Mucosa of gallbladder (tissue), 1 donor: Measurements from ENCODE around the gene NUTM2A. TPM values are rescaled to one million over a fixed set of nuclear protein-coding genes. Genes with fewer than 3 reads are reported as not detected.
"Not testable (repeated sequence)": the region's sequence is repeated elsewhere in the genome, so short reads cannot be mapped to it uniquely, and the experiment has no call there.

ENCODE experiments used
- DNase-seq: peaks from one replicate; pipeline ENCODE4 v3.0.0-alpha.2; 2020; ENCODE audit warnings: low spot score
- total RNA-seq: library from RNA; stranded (reverse); gene quantifications from one replicate; pipeline ENCODE4 v1.2.1, GENCODE V29; 2021
- donor health status: DM: no; HTN: no; CAD: no.

NUTM2A gene, protein sequence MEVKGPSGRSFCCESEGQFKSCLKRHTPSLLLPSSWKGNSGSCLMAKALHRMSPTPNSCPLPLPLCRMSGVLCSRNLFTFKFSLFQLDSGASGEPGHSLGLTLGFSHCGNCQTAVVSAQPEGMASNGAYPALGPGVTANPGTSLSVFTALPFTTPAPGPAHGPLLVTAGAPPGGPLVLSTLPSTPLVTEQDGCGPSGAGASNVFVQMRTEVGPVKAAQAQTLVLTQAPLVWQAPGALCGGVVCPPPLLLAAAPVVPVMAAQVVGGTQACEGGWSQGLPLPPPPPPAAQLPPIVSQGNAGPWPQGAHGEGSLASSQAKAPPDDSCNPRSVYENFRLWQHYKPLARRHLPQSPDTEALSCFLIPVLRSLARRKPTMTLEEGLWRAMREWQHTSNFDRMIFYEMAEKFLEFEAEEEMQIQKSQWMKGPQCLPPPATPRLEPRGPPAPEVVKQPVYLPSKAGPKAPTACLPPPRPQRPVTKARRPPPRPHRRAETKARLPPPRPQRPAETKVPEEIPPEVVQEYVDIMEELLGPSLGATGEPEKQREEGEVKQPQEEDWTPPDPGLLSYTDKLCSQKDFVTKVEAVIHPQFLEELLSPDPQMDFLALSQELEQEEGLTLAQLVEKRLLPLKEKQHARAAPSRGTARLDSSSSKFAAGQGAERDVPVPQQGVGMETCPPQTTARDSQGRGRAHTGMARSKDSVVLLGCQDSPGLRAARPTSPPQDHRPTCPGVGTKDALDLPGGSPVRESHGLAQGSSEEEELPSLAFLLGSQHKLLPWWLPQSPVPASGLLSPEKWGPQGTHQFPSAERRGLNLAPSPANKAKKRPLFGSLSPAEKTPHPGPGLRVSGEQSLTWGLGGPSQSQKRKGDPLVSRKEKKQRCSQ
- total RNA-seq = 0.58 TPM

DNA sequence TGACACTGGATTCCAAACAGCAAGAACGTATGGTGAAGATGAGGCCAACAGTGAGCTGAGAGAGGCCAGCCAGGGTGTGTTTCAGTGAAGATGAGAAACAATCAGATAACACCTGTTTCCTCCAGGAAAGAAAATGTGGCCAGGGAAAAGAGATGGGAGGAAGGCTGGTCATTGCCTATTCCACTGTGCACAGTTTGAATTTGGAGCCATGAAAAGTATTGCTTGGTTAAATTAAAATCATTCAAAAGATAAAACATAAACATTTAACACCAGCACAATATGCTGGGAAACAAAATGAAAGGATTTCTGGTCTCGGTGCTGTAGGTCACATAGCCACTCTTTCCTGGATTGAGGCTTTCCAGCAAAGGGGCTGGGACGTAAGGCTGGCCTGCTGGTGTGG, at the start of gene NUTM2A:
Gene NUTM2A, plus strand, starts transcription at position 301 of the 400 bp plus-strand sequence. CDS start 383 bp downstream, outside the sequence.
- not testable (repeated sequence) for DNase-seq

- DNase-seq = not testable (repeated sequence)
These were observed 47.7 kb upstream of the NUTM2A start for GRCh38 chr10:87177587-87177986.

GRCh38 chr10:87184421-87184820, 40.8 kb upstream of the NUTM2A start:
- not testable (repeated sequence) for DNase-seq

DNA sequence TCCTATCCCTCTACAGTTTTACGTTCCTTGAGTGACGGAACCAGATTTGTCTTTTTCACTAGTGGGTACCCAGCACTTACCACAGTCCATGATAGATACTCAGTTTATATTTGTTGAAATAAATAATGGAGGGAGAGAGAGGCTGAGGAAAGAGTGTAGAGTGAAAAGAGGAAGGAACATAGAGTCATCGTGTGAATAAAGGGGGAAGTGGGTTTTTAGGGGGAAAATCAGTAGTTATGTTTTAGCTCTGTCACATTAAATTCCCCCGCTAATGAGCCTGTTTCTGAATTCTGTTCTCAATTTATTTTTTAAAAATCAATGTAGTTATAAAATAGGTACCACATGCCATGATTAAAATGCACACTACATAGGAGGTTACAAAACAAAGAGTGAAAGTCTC, 39.2 kb upstream of the NUTM2A start:
- not testable (repeated sequence) for DNase-seq

DNA sequence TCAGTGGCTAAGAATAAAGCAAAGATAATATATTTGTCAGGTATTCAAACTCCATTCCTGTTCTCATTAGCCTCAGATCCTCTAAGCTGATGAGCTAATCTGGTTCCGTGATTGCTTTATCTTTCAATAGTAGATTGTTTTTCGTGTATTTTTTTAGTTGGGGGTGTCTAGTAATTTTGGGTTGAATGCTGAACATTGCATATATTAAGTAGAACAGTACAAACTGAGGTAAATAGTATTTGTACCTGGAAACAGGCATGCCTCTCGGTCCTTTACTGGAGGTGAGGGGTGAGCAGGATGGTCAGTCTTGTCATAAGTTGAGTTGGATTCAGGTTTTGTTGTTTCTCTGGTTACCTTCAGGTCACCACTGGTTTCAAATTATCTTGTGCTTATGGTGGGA, 37.7 kb upstream of the NUTM2A start:
- not testable (repeated sequence) for DNase-seq

- DNase-seq = not testable (repeated sequence)
These were observed 33.4 kb upstream of the NUTM2A start for GRCh38 chr10:87191841-87192240.

DNA sequence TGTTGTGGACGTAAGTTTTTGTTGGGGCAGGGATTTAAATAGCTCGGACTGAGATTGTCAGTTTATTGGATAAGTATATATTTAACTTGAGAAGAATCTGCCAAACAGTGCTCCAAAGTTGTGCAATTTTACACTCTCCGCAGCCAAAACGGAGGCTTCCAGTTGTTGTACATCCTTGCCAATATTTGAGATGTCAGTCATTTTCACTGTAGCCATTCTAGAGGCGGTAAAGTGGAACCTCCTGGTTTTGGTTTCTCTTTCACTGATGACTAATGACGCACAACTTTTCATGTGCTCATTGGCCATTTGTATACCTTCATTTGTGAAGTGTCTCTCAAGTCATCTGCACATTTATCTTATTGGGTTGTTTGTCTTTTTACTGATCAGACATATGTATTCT, 24.3 kb upstream of the NUTM2A start:
- peak; percentile 19 for DNase-seq

GRCh38 chr10:87204801-87205200, 20.4 kb upstream of the NUTM2A start:
- DNase-seq = not testable (repeated sequence)

- not testable (repeated sequence) for DNase-seq
These were observed 18.3 kb upstream of the NUTM2A start for GRCh38 chr10:87206922-87207321.

DNA sequence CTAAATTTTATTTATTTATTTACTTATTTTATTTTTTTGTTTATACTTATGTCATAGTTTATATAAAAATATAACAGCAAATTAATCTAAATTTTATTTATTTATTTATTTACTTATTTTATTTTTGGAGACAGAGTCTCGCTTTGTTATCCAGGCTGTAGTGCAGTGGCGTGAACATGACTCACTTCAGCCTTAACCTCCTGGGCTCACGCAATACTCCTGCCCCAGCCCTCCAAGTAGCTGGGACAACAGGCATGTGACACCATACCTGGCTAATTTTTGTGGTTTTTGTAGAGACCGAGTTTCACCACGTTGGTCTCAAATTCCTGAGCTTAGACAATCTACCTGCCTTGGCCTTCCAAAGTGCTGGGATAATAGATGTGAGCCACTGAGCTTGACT, 14.9 kb upstream of the NUTM2A start:
- not testable (repeated sequence) for DNase-seq

DNA sequence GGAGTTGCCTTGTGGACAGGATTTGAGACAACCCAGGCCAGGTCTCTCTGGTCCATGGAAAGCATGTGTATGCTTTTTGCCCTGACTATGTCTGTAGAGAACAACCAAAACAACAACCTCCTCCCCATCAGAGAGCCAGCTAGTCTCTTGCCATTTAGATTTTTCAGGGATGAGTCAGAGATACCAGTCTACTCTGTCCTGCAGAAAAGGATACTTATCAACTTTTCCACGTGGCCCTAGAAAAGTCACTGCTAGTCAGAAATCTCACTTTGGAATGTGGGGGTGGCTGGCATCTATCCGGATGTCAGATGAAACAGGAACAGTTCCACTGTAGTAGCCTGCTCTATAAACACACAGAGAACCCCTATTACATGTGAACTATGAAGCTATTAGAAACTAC, 13.4 kb upstream of the NUTM2A start:
- not testable (repeated sequence) for DNase-seq

DNA sequence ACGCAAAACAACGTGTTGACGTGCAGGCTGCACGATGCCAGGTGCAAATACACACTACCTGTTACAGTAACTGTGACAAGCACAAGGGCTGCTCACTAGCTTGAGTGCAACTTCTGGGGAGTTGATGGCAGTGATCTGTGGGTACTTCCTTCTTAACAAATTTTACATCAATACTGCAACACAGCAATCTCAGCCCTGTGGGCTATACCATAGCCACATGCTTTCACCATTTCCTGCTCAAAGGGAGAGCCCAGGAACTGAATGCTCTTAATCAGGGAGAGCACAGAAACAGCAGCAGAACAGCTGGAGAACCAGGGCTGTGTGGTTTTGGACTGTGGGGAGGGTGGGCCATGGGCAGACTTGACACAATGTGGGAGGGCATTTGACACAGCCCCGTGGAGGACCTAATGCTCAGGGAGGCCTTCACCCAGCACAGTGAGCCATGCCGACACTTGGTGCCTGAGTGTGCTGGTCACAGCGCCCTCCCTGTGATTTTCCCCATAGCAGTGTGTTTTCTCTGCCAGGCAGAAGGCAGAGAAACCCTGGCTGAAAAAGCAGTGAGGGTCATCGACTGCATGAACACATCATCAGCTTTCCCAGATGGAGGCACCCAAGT, 12.0 kb upstream of the NUTM2A start:
- DNase-seq = not testable (repeated sequence)

GRCh38 chr10:87213806-87214205, 11.4 kb upstream of the NUTM2A start:
- DNase-seq = not testable (repeated sequence)

GRCh38 chr10:87216120-87216519, 9.1 kb upstream of the NUTM2A start:
- not testable (repeated sequence) for DNase-seq

DNA sequence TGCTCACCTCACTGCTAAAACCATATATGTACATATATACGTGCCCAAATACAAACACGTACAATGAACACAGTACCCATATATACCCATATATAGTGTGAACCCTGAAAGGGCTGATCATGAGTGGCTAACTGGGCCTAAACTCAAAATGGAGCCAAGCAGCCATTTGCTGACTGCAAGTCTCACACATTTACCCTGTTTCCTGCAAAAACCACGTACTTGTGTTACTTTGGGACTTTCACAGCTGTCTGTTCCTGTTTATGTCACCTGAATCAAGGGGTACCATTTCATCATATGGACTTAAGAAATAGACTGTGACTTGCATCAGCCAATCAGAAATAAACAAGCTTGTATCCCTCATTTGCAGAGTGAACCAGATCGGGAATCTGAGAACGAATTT, 5.9 kb upstream of the NUTM2A start:
- not testable (repeated sequence) for DNase-seq

DNA sequence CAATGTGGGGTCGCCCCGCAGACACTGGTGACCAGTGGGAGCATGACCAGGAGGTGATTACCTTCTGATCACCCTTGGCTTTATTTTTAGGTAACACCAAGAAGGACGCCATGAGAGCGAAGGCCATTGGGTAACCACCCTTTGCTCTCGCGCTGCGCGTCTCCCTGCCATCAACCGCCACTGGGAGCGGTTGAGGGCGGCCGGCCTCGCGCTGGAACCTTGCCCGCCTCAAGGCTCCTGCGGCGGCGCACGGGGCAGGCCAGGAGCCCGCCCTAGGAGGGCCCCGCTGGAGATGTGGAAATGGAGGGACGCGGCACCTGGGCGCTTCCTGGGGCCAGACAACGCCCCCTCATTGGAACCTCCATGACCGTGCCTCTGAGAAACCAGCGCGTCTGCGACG, 2.5 kb upstream of the NUTM2A start:
- not testable (repeated sequence) for DNase-seq

DNA sequence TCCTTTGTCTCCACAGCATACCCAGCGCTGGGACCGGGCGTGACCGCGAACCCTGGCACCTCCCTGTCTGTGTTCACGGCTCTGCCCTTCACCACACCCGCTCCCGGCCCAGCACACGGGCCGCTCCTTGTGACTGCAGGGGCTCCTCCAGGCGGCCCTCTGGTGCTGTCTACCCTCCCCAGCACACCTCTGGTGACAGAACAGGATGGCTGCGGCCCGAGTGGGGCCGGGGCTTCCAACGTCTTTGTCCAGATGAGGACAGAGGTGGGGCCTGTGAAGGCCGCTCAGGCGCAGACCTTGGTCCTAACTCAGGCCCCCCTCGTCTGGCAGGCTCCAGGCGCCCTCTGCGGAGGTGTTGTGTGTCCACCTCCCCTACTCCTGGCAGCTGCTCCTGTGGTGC, 3.0 kb downstream of the NUTM2A start:
- DNase-seq = not testable (repeated sequence)

- not testable (repeated sequence) for DNase-seq
These were observed 4.0 kb downstream of the NUTM2A start for GRCh38 chr10:87229211-87229610.

DNA sequence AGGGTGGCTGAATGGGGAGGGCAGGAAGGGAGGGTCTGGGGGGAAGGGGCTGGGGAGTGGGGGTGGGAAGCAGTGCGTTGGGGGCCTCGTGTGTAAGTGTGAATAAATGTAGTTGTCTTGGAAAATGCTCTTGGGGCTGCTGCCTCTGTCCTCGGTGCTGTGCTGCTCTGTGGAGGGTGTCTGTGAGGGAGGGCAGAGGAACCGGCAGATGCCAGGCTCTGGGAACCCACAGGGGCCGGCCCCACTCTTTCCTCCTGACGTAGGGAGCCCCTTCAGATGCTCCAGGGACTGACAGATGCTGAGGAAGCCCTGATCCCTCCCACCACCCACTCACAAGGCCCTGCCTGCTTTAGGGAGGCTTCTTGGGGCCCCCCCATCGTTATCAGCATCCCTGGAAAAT, 9.6 kb downstream of the NUTM2A start:
- DNase-seq = not testable (repeated sequence)

- not testable (repeated sequence) for DNase-seq
These were observed 12.0 kb downstream of the NUTM2A start for GRCh38 chr10:87237244-87237643.

GRCh38 chr10:87239346-87239808, 14.1 kb downstream of the NUTM2A start:
- not testable (repeated sequence) for DNase-seq

DNA sequence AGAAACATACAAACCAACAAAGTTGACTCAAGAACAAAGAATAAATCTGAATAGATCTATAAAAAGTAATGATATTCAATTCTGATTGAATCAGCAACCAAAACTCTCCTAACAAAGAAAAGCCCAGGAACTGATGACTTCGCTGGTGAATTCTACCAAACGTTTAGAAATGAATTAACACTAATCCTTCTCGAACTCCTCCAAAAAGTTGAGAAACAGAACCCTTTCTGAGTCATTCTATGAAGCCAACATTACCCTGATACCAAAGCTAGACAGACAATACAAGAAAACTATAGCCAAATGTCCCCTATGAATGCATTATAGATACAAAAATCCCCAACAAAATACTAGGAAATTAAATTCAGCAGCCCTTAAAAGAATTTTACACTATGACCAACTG, 16.9 kb downstream of the NUTM2A start:
- DNase-seq = not testable (repeated sequence)
